Measurements from ENCODE around the gene PUM2. TPM values are rescaled to one million over a fixed set of nuclear protein-coding genes. Genes with fewer than 3 reads are reported as not detected.
"Not testable (repeated sequence)": the region's sequence is repeated elsewhere in the genome, so short reads cannot be mapped to it uniquely, and the experiment has no call there.

PUM2 gene
- total RNA-seq, 1 donor from 2014 or later: 130 TPM

DNA sequence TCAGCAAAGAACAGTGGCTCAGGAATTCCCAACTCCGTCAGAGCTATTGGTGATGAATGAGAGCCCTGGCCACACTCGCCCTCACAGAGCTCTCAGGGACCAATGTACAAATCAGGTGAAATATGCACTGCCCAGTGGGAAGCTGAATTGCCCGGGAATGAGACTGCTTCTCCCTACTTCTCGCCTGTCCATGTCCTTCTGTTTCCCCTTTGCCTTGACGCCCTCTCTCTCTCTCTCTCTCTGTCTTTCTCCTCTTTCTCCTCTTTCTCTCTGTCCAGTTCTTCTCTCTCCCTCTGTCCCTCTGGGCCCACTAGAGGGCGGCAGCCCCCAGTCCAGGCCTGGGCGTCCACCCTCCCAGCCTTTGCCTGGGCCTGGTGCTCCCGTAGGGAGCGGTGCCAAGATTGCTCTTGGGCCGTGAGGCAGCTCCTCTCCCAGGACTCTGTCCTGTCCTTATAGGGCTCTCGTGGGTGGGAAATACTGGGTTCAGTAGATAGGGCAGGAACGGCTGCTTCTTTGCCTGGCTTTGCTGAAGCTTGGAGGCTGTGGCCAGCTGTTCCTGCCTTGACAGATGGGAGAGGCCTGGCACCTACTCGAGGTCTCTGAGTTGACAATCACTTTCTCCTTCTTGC lies 28.4 kb upstream of the PUM2 start:
- H3K27me3 Mint-ChIP-seq: peaks cover 15% of the 10 kb centered on the region
- peaks cover 7% of the 10 kb centered on the region for H3K4me1 Mint-ChIP-seq
- intact Hi-C loops (cut with micrococcal nuclease): no loop called here
- no peak for DNase-seq
- no peak overlapping the region for H3K4me3 Mint-ChIP-seq
- H3K9me3 Mint-ChIP-seq: no peaks in the 10 kb centered on the region
- H3K27ac Mint-ChIP-seq: no peak overlapping the region
- no peaks in the 10 kb centered on the region for H3K36me3 Mint-ChIP-seq (ENCODE audit: low read depth)

DNA sequence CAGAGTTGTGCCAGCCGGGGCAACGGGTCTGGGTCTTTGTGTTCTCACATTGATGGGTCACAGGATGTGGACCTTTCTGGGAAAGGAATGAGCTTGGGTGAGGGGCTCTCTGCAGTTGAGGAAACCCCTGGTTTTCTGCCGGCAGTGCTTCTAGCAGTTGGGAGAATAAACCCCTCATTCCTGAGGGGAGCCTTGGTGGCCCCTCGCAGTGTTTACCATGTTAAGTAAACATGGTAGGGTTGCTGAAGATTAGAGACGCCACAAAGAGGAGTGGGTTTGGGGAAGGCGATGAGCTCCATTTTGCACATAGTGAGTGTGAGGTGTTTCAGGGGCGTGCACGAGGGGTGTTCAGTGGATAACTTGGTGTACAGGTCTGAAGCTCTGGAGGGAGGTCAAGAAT lies 27.7 kb upstream of the PUM2 start:
- Mint-ChIP-seq H3K27ac (no peak overlapping the region), H3K9me3 (no peaks in the 10 kb centered on the region), H3K4me3 (no peak overlapping the region), H3K4me1 (peaks cover 4% of the 10 kb centered on the region), H3K36me3 (ENCODE audit: low read depth) (no peaks in the 10 kb centered on the region), H3K27me3 (peaks cover 15% of the 10 kb centered on the region)
- intact Hi-C loops (cut with micrococcal nuclease): no loop called here
- no peak for DNase-seq

DNA sequence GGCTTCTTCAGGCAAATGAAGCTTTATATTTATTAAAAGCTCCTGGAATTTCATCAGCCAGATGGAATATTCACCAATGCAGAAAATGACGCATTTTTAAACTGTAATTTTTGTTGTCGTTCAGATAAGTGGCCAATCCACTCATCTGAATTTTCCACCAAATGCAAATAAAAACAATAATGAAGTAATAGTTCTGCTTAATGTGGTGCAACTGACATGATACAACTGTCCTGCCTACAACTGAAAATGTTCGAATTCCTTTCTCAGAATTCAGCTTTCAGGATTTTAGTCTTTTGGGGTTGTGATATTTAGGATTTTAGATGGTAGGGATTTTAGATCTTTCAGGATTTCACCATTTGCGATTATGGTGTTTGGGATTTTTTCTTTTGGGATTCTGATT lies 27.1 kb upstream of the PUM2 start:
- no peaks in the 10 kb centered on the region for H3K9me3 Mint-ChIP-seq
- no peaks in the 10 kb centered on the region for H3K36me3 Mint-ChIP-seq (ENCODE audit: low read depth)
- H3K27ac Mint-ChIP-seq: no peak overlapping the region
- no peak for DNase-seq
- H3K4me3 Mint-ChIP-seq: no peak overlapping the region
- H3K27me3 Mint-ChIP-seq: peaks cover 15% of the 10 kb centered on the region
- intact Hi-C loops (cut with micrococcal nuclease): no loop called here
- H3K4me1 Mint-ChIP-seq: no peaks in the 10 kb centered on the region

DNA sequence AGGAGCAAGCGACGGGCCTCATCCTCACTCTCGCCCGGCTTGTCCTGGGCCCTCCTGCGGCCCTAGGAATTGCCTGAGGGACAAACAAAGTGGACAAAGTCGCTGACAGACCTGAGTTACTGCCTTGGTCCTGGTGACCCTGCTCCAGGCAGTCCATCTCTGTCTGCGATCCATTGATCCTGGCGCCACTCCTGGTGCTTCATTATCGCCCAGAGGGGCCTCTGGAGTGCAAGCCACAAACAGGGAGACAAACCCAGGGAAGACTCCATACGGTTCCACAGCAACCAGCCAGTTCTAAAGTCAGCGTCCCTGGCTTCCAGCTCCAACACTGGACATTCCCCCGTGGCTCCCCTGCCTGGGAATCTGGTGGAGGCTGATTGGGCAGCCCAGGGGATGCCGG lies 24.3 kb upstream of the PUM2 start:
- H3K27ac Mint-ChIP-seq; H3K4me1 Mint-ChIP-seq; intact Hi-C loops (cut with micrococcal nuclease); DNase-seq; H3K4me3 Mint-ChIP-seq; H3K36me3 Mint-ChIP-seq (ENCODE audit: low read depth): not testable (repeated sequence)
- Mint-ChIP-seq H3K27me3 (peaks cover 15% of the 10 kb centered on the region), H3K9me3 (peaks cover 10% of the 10 kb centered on the region)

DNA sequence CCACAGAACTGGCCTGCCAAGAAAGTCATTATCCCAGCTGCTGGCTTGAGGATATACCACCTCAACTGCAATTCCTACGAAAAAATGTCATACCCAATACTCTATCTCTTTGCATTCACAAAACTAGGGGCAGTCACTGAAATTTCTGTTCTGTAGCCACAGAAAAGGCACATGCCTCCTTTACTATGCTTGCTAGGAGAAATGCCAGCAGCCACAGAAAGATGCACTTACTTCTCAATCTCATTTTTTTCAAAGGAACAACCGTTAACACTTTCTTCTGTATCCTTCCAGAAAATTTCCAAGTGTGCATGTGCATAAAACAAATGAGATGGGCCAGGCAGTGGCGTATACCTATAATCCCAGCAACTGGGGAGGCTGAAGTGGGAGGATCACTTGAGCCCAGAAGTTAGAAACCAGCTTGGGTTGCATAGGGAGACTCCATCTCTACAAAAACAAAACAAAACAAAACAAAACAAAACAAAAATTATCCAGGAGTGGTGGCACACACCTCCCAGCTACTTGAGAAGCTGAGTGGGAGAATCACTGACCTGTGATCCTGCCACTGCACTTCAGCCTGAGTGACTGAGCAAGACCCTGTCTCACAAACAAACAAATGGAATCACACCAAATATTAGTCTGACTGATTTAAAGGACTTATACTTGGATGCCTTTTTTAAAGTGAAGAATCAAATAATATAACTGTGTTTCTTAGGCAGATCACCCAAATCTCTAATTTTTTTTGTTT lies 22.4 kb upstream of the PUM2 start:
- no peak overlapping the region for H3K27ac Mint-ChIP-seq
- H3K27me3 Mint-ChIP-seq: peaks cover 10% of the 10 kb centered on the region
- no peak overlapping the region for H3K4me3 Mint-ChIP-seq
- H3K4me1 Mint-ChIP-seq: peaks cover 2% of the 10 kb centered on the region
- intact Hi-C loops (cut with micrococcal nuclease): no loop called here
- H3K36me3 Mint-ChIP-seq (ENCODE audit: low read depth): peaks cover 3% of the 10 kb centered on the region
- H3K9me3 Mint-ChIP-seq: peaks cover 17% of the 10 kb centered on the region
- DNase-seq: no peak

DNA sequence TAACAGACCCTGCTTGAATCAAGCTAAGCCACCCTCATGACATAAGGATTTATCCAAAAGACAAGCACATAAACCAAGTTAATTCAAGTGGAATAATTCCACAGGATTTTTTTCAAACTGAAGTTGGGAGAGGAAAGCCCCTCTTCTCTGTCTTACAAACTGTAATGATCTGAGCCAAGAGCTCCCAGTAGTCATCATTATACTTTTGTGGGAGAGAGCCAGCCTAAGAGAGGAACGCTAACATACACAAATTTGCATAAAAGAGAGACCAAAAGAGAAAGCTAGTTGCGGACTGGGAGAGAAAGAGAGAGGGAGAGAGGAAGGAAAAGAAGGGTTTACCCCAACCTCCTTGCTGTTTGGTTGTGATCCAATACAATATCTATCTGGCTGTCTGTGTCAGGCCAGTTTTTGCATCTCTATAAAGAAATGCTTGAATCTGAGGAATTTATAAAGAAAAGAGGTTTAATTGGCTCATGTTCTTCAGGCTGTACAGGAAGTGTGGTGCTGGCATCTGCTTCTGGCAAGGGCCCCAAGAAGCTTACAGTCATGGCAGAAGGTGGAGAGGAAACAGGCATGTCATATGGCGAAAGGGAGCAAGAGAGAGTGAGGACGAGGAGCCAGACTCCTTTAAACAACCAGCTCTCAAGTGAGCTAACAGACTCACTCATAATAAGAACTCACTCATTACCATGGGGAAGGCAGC lies 20.8 kb upstream of the PUM2 start:
- no peak for DNase-seq
- Mint-ChIP-seq H3K27ac (no peak overlapping the region), H3K4me3 (no peak overlapping the region), H3K4me1 (peaks cover 11% of the 10 kb centered on the region), H3K27me3 (peaks cover 6% of the 10 kb centered on the region), H3K36me3 (ENCODE audit: low read depth) (peaks cover 12% of the 10 kb centered on the region), H3K9me3 (peaks cover 27% of the 10 kb centered on the region)
- intact Hi-C loops (cut with micrococcal nuclease): no loop called here

DNA sequence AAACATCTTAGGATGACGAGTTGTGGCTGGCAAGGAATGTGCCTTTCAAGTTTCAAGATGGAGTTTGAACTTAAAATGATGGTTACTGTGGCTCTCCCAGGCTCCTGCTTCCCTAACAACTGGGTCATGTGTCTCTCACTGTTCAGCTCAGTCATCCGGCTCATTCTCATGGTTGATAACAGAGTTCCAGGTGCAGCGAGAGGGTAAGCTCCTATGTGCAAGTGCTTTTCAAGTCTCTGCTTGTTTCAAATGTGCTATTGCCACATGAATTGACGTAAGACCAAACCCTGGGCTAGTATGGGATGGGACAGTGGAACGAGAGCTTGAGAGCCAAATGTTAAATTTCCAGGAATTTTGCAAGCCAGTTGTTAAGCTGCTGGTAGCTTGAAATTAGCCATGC lies 19.5 kb upstream of the PUM2 start:
- DNase-seq: no peak
- intact Hi-C loops (cut with micrococcal nuclease): no loop called here
- Mint-ChIP-seq H3K4me1 (peaks cover 22% of the 10 kb centered on the region), H3K36me3 (ENCODE audit: low read depth) (peaks cover 13% of the 10 kb centered on the region), H3K27ac (no peak overlapping the region), H3K9me3 (peaks cover 27% of the 10 kb centered on the region), H3K4me3 (no peak overlapping the region), H3K27me3 (no peaks in the 10 kb centered on the region)

DNA sequence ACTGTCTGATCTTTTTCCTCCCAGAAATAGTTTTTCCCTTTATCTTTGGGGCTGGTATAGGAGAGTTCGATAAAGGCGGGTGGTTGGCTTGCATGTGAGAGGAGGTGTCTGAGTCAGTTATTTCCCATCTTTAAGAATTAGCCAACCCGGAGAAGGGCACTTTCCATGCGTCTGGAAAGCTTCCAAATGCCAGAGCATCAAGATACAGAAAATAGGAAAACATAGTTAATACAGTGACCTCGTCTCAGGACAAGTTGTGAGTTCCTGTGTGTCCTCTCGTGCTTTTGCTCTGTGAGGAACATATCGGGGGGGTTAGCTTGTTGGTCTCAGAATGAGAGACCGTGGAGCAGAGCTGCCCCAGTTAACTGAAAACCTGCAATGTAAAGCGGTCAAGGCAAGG lies 18.7 kb upstream of the PUM2 start:
- Mint-ChIP-seq H3K4me3 (no peak overlapping the region), H3K27ac (no peak overlapping the region), H3K36me3 (ENCODE audit: low read depth) (peaks cover 13% of the 10 kb centered on the region), H3K9me3 (peaks cover 27% of the 10 kb centered on the region), H3K4me1 (peaks cover 27% of the 10 kb centered on the region), H3K27me3 (no peaks in the 10 kb centered on the region)
- intact Hi-C loops (cut with micrococcal nuclease): no loop called here
- DNase-seq: no peak

DNA sequence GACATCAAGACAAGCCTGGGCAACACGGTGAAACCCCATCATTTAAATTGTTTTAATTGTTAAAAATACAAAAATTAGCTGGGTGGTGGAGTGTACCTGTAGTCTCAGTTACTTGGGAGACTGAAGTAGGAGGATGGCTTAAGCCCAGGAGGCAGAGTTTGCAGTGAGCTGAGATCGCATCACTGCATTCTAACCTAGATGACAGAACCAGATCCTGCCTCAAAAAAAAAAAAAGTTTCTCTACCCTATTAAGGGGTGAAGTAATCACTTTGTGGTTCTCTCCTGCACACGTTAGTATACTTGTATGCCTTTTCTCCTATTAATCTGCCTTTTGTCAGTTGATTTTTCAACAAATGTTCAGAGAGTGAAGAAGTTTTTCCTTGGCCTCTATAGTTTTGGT lies 18.1 kb upstream of the PUM2 start:
- H3K27me3 Mint-ChIP-seq: no peaks in the 10 kb centered on the region
- DNase-seq: no peak
- peaks cover 13% of the 10 kb centered on the region for H3K36me3 Mint-ChIP-seq (ENCODE audit: low read depth)
- H3K27ac Mint-ChIP-seq: no peak overlapping the region
- peaks cover 27% of the 10 kb centered on the region for H3K9me3 Mint-ChIP-seq
- intact Hi-C loops (cut with micrococcal nuclease): no loop called here
- peaks cover 29% of the 10 kb centered on the region for H3K4me1 Mint-ChIP-seq
- no peak overlapping the region for H3K4me3 Mint-ChIP-seq

DNA sequence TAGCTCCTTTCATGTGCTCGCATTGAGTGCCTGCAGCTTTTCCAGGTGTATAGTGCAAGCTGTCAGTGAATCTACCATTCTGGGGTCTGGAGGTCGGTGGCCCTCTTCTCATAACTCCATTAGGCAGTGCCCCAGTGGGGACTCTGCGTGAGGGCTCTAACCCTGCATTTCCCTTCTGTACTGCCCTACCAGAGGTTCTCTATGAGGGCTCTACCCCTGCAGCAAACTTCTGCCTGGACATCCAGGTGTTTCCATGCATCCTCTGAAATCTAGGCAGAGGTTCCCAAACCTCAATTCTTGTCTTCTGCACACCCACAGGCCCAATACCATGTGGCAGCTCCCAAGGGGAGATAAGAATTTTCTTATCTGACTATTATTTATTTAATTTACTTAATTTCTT lies 17.3 kb upstream of the PUM2 start:
- Mint-ChIP-seq H3K36me3 (ENCODE audit: low read depth) (peaks cover 13% of the 10 kb centered on the region), H3K9me3 (peaks cover 27% of the 10 kb centered on the region), H3K4me1 (peaks cover 29% of the 10 kb centered on the region)
- H3K27me3 Mint-ChIP-seq, DNase-seq, H3K27ac Mint-ChIP-seq, H3K4me3 Mint-ChIP-seq: not testable (repeated sequence)
- intact Hi-C loops (cut with micrococcal nuclease): loop anchor here (2.0 kb wide), 1 partner anchor 209 kb away; no protein-coding TSS in a partner anchor

DNA sequence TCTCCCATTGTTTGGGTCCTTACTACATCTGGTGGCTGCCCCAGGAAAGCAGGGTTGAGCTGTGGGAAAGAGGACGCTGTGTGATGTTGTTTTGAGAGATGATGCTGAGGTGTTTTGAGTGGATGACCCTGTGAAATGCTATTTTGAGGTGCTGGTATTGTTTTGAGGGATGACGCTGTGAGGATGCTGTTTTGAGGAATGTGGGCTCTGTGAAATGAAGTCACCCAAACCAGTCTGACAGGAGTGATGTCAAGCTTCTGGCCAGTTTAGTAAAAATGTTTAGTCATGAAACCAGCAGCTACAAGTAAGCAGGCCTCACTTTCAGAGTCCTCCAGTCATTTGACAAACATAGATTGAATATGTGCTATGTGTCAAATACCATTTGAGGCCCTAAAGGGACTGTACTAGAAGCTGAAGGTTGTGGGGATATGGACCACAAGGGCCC lies 16.1 kb upstream of the PUM2 start:
- Mint-ChIP-seq H3K4me1 (peaks cover 28% of the 10 kb centered on the region), H3K4me3 (peak overlapping the region; percentile 24), H3K27me3 (no peaks in the 10 kb centered on the region), H3K27ac (peak overlapping the region; percentile 67), H3K9me3 (peaks cover 23% of the 10 kb centered on the region), H3K36me3 (ENCODE audit: low read depth) (peaks cover 14% of the 10 kb centered on the region)
- intact Hi-C loops (cut with micrococcal nuclease): loop anchor here (2.0 kb wide), 1 partner anchor 210 kb away; no protein-coding TSS in a partner anchor
- peak; percentile 64 for DNase-seq

DNA sequence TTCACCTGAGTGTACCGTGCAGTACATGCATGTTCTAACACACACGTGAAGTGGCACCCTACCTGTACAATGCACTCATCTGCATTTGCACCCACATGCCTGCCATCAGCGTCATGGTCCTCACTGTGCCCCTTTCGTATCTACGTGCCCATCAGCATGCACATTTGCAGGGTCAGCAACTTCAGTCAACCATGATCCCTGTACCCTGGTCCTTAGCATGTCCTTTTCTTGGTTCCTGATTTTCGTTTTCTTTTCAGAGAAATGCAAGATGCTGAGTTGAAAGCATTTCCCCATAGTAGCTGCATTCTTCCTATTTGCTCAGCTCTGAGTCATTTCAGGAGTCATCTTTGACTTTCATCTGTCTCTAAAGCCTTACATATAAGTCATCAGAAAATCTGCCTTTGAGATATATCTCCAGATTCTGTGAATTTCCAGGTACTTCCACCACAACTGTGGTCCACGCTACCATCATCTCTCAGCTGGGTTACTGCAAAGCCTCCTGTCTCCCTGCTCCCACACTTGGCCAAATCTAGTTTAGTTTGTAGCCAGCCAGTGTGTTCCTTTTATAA lies 14.7 kb upstream of the PUM2 start:
- no peaks in the 10 kb centered on the region for H3K27me3 Mint-ChIP-seq
- H3K4me1 Mint-ChIP-seq: peaks cover 27% of the 10 kb centered on the region
- peak overlapping the region; percentile 74 for H3K27ac Mint-ChIP-seq
- peak overlapping the region; percentile 29 for H3K4me3 Mint-ChIP-seq
- peaks cover 17% of the 10 kb centered on the region for H3K9me3 Mint-ChIP-seq
- DNase-seq: peak; percentile 88
- H3K36me3 Mint-ChIP-seq (ENCODE audit: low read depth): peaks cover 14% of the 10 kb centered on the region
- intact Hi-C loops (cut with micrococcal nuclease): loop anchor here (1.0 to 2.0 kb wide), 3 partner anchors 14 to 465 kb away; partner anchors contain the start of gene TTC32

DNA sequence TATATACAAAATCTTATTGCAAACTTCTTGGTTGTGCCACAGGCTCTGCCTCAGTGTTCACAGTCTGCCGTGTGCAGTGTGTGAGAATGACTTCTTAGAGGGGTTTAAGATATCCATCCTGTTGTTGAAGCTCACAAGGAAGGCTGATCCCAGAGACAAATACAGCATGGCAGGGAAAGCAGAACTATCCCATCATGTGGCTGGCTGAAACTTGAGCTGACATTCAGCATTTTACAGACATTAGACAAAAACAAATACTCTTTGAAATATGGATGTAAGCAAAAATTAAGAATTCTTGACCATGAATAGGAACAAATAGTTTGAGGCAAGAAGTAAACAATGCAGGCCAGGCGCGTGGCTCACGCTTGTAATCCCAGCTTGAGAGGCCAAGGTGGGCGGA lies 12.9 kb upstream of the PUM2 start:
- Mint-ChIP-seq H3K9me3 (peaks cover 13% of the 10 kb centered on the region), H3K4me3 (no peak overlapping the region), H3K36me3 (ENCODE audit: low read depth) (peaks cover 14% of the 10 kb centered on the region), H3K27me3 (no peaks in the 10 kb centered on the region), H3K27ac (no peak overlapping the region), H3K4me1 (peaks cover 27% of the 10 kb centered on the region)
- no peak for DNase-seq
- intact Hi-C loops (cut with micrococcal nuclease): no loop called here

Measured in activated CD4-positive, alpha-beta T cell treated with anti-CD3 and anti-CD28 coated beads, Interleukin-2, amount 10 ng/mL, durations not matched to agents 24 days and 14 days (primary cell).